Keratinocyte (primary cell): ENCODE results near the gene TTPAL. TPM values are rescaled to one million over a fixed set of nuclear protein-coding genes. Genes with fewer than 3 reads are reported as not detected.

Experiments
- DNase-seq: peaks from one replicate; pipeline ENCODE4 v3.0.0-alpha.2; 2011; ENCODE audit warnings: low read depth, missing footprints, low spot score
- FAIRE-seq: peaks from 2 replicates; lab custom pipeline; 2011; peaks lifted over from hg19 to GRCh38; lab: Jason Lieb, UNC
- H2AFZ ChIP-seq: 2 replicates; pipeline ENCODE4 v1.6.0; 2012; ENCODE audit warnings: low read length, control low read depth, inconsistent platforms; ENCODE audit not compliant: control insufficient read depth
- H3K27ac ChIP-seq: 2 replicates; pipeline ENCODE4 v1.5.1; 2011; ENCODE audit warnings: low read length; ENCODE audit not compliant: control insufficient read depth, insufficient read depth
- H3K27me3 ChIP-seq: 3 replicates; pipeline ENCODE4 v1.6.0; 2011; ENCODE audit warnings: low read length; ENCODE audit not compliant: control insufficient read depth, insufficient read depth; ENCODE audit errors: extremely low read depth
- H3K36me3 ChIP-seq, 2 experiments: 2 replicates in 1 of 2; 3 replicates in 1 of 2; pipeline ENCODE4 v1.5.1; 2011; ENCODE audit warnings: low read length in 2 of 2, mild to moderate bottlenecking in 1 of 2; ENCODE audit not compliant: control insufficient read depth in 2 of 2, insufficient read depth in 2 of 2; ENCODE audit errors: extremely low read depth in 1 of 2
- H3K4me1 ChIP-seq: 3 replicates; pipeline ENCODE4 v1.5.1; 2011; ENCODE audit warnings: low read length; ENCODE audit not compliant: control insufficient read depth, insufficient read depth; ENCODE audit errors: extremely low read depth
- H3K4me2 ChIP-seq: 3 replicates; pipeline ENCODE4 v1.6.0; 2011; ENCODE audit warnings: low read depth, low read length; ENCODE audit not compliant: control insufficient read depth, insufficient read depth; ENCODE audit errors: extremely low read depth
- H3K4me3 ChIP-seq, 3 experiments: fragments of 200-600 bp in 1 of 3; sonication (generic) in 1 of 3; 2 replicates in 2 of 3; 3 replicates in 1 of 3; pipeline ENCODE4 v1.5.1; 2011 to 2016; ENCODE audit warnings: low read length in 3 of 3, mild to moderate bottlenecking in 3 of 3, control low read depth in 2 of 3, inconsistent platforms in 1 of 3, low read depth in 1 of 3, mixed read lengths in 1 of 3, mixed run types in 1 of 3, moderate library complexity in 1 of 3; ENCODE audit not compliant: control insufficient read depth in 2 of 3, insufficient read depth in 2 of 3; ENCODE audit errors: extremely low read depth in 1 of 3
- H3K79me2 ChIP-seq: 2 replicates; pipeline ENCODE4 v1.6.0; 2012; ENCODE audit warnings: low read length; ENCODE audit not compliant: control insufficient read depth, insufficient read depth
- H3K9ac ChIP-seq: 3 replicates; pipeline ENCODE4 v1.6.0; 2011; ENCODE audit warnings: low read length; ENCODE audit not compliant: control insufficient read depth, insufficient read depth; ENCODE audit errors: extremely low read depth
- H3K9me1 ChIP-seq: 3 replicates; pipeline ENCODE4 v1.6.0; 2011; ENCODE audit warnings: low read length; ENCODE audit not compliant: control insufficient read depth, insufficient read depth; ENCODE audit errors: extremely low read depth
- H3K9me3 ChIP-seq: 2 replicates; pipeline ENCODE4 v1.5.1; 2012; ENCODE audit warnings: low read depth, low read length; ENCODE audit not compliant: control insufficient read depth
- H4K20me1 ChIP-seq: 3 replicates; pipeline ENCODE4 v1.6.0; 2011; ENCODE audit warnings: low read length; ENCODE audit not compliant: control insufficient read depth, insufficient read depth; ENCODE audit errors: extremely low read depth
- EZH2 ChIP-seq: IDR thresholded peaks from one replicate; pipeline ENCODE4 v1.6.1; 2012; ENCODE audit warnings: inconsistent platforms, mild to moderate bottlenecking, low read length, moderate library complexity
- dilution Hi-C: fragments of 300-500 bp; cut with MboI; formaldehyde crosslinking; loops from one replicate; pipeline ENCODE4 v1.7.0; 2020; ENCODE audit warnings: low sequenced_read_pairs; ENCODE audit not compliant: extremely low pct_ligation_motif_present
- polyA plus RNA-seq, 5 experiments: library from polyadenylated mRNA; depleted of rRNA in 3 of 5; stranded (reverse) in 3 of 5; stranded (forward) in 1 of 5; unstranded in 1 of 5; fragments of >200 nt; gene quantifications; 1 replicate in 1 of 5; 2 replicates in 3 of 5; 3 replicates in 1 of 5; pipeline versions ENCODE4 v1.2.1 to v1.2.3, GENCODE V29; 2011 to 2012; ENCODE audit warnings: missing spikeins in 2 of 5, low read depth in 1 of 5, low replicate concordance in 1 of 5
- TF ChIP-seq, protein P1 (sequence below), 3 experiments: IDR thresholded peaks in 1 of 3; conservative IDR thresholded peaks in 1 of 3; optimal IDR thresholded peaks in 1 of 3; 2 replicates in 2 of 3; 3 replicates in 1 of 3; pipeline versions ENCODE3 to v1.5.1; 2011; ENCODE audit warnings: low read length in 3 of 3, mild to moderate bottlenecking in 3 of 3, moderate library complexity in 2 of 3, control low read depth in 1 of 3, inconsistent platforms in 1 of 3; ENCODE audit not compliant: insufficient read depth in 2 of 3; ENCODE audit errors: extremely low read depth in 1 of 3

TTPAL gene
- polyA plus RNA-seq, 1 donor (not counting 4 experiments of a cell fraction or from before 2014, with no cell fraction given), result 20.0 TPM

DNA sequence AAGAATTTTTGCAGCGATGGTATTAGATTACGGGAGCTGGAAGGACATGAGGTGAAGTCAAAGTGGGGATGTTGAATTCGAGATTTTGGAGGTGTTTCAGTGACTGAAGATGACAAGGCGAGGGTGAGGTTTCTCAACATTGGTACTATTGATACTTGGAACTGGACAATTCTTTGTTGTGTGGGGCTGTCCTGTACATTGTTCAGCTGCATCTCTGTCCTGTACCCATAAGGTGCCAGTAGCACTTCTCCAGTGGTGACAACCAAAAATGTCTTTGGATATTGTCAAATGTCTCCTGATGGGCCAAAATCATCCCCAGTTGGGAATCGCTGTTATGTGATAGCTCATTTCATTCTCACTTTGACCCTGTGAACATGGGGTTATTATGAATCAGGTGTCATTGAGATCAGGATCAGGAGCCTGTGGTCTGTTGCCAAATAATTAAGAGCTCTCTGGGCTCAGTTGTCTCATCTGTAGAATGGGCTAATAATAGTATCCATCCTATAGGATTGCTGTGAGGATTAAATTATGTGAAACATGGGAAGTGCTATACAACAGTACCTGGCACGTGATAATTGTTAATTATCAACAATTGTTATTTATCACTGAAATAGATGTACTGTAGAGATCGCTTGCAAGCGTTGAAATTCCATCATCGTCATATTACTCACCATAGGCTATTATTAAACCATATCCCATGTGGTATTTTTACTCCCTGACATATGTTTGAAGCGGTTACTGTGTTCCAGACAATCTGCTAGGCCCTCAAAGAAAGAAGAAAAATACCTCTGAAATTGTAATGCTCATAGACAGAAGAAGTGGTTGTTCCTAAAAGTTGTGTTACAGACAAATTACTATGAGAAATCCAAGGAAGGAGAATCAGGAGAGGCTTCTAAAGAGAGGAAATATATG, 48.5 kb upstream of the TTPAL start:
- H3K4me1 ChIP-seq, result peaks cover 11% of the 10 kb centered on the region
- no peak overlapping the region for H3K27ac ChIP-seq
- no peaks in the 10 kb centered on the region for H4K20me1 ChIP-seq
- peaks cover 5% of the 10 kb centered on the region for H3K27me3 ChIP-seq
- dilution Hi-C loops, result no loop called here
- FAIRE-seq (no peak), DNase-seq (no peak)
- H3K9me3 ChIP-seq, result no peaks in the 10 kb centered on the region
- TF ChIP-seq, protein P1, sequence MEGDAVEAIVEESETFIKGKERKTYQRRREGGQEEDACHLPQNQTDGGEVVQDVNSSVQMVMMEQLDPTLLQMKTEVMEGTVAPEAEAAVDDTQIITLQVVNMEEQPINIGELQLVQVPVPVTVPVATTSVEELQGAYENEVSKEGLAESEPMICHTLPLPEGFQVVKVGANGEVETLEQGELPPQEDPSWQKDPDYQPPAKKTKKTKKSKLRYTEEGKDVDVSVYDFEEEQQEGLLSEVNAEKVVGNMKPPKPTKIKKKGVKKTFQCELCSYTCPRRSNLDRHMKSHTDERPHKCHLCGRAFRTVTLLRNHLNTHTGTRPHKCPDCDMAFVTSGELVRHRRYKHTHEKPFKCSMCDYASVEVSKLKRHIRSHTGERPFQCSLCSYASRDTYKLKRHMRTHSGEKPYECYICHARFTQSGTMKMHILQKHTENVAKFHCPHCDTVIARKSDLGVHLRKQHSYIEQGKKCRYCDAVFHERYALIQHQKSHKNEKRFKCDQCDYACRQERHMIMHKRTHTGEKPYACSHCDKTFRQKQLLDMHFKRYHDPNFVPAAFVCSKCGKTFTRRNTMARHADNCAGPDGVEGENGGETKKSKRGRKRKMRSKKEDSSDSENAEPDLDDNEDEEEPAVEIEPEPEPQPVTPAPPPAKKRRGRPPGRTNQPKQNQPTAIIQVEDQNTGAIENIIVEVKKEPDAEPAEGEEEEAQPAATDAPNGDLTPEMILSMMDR (optimal IDR thresholded peaks at IDR 0.05 in 1 of 3, IDR thresholded peaks at IDR 0.05 in 1 of 3, conservative IDR thresholded peaks at IDR 0.05 in 1 of 3; ENCODE audit: extremely low read depth in 1 of 3, insufficient read depth in 2 of 3, low read length in 3 of 3), result no peak
- TF ChIP-seq EZH2, result no peak
- H3K36me3 ChIP-seq, result no peaks in the 10 kb centered on the region
- H3K9ac ChIP-seq, result no peak overlapping the region
- no peaks in the 10 kb centered on the region for H3K9me1 ChIP-seq
- no peak overlapping the region for H2AFZ ChIP-seq
- H3K4me2 ChIP-seq, result no peak overlapping the region
- H3K4me3 ChIP-seq, result no peak overlapping the region
- H3K79me2 ChIP-seq, result no peaks in the 10 kb centered on the region

DNA sequence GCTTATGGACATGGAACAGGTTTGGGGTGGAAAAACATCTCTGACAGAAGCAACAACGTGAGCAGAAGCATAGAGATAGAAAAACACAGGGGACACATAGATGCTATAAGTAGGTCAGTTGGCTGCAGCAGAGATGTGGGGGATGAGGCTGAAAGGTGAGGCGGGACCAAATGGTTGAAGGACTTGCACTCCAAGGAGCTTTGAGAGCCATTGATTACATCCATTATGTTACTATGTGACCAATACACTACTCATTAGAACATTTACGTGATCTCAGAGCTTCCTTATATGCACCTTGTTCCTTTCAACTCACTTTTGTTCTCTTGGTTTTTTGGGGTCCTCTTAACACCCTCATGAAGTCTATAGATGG, 47.9 kb upstream of the TTPAL start:
- Histone ChIP-seq H4K20me1 (no peaks in the 10 kb centered on the region), H3K27ac (no peak overlapping the region), H2AFZ (no peak overlapping the region), H3K9me3 (no peaks in the 10 kb centered on the region), H3K9me1 (no peaks in the 10 kb centered on the region), H3K4me3 (no peak overlapping the region), H3K4me2 (no peak overlapping the region), H3K4me1 (peaks cover 8% of the 10 kb centered on the region), H3K79me2 (no peaks in the 10 kb centered on the region), H3K36me3 (no peaks in the 10 kb centered on the region), H3K27me3 (peaks cover 10% of the 10 kb centered on the region), H3K9ac (no peak overlapping the region)
- TF ChIP-seq, protein P1 (optimal IDR thresholded peaks at IDR 0.05 in 1 of 3, IDR thresholded peaks at IDR 0.05 in 1 of 3, conservative IDR thresholded peaks at IDR 0.05 in 1 of 3; ENCODE audit: extremely low read depth in 1 of 3, insufficient read depth in 2 of 3, low read length in 3 of 3), result no peak
- TF ChIP-seq EZH2, result no peak
- FAIRE-seq (no peak), DNase-seq (no peak)
- dilution Hi-C loops, result no loop called here
